22Rv1 (cell line): ENCODE measurements around the gene SAMMSON.

ENCODE experiments used
- ZFX ChIP-seq: fragments of 450-650 bp; IDR thresholded peaks from 2 replicates; pipeline ENCODE4 v1.6.1; 2017; ENCODE audit warnings: antibody characterized with exemption, borderline replicate concordance
- TF ChIP-seq, protein P1 (sequence below): fragments of 450-650 bp; IDR thresholded peaks from 2 replicates; pipeline ENCODE4 v1.5.1; 2017; ENCODE audit warnings: mild to moderate bottlenecking

DNA sequence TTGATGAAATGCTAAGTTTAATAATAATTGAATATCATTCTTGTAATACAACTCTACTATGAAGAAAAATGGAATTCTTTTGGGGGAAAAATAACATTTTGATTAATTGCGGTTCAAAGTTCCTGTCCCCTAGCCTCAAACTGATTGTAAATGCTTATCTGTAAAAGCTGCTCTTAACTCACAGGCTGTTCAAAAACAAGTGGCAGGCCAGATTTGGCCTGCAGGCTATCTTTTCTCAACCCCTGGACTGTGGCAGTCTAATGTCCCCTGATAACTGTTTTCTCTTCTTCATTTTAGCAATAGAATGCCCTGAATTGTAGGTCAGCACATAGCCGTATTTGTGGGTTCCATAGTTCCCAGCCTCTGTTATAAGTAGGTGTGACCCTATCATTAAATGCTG lies 23.5 kb upstream of the SAMMSON start:
- TF ChIP-seq, protein P1, sequence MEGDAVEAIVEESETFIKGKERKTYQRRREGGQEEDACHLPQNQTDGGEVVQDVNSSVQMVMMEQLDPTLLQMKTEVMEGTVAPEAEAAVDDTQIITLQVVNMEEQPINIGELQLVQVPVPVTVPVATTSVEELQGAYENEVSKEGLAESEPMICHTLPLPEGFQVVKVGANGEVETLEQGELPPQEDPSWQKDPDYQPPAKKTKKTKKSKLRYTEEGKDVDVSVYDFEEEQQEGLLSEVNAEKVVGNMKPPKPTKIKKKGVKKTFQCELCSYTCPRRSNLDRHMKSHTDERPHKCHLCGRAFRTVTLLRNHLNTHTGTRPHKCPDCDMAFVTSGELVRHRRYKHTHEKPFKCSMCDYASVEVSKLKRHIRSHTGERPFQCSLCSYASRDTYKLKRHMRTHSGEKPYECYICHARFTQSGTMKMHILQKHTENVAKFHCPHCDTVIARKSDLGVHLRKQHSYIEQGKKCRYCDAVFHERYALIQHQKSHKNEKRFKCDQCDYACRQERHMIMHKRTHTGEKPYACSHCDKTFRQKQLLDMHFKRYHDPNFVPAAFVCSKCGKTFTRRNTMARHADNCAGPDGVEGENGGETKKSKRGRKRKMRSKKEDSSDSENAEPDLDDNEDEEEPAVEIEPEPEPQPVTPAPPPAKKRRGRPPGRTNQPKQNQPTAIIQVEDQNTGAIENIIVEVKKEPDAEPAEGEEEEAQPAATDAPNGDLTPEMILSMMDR, result no peak
- no peak for TF ChIP-seq ZFX
